HepG2 (cell line): Measurements from ENCODE around the gene RSPRY1. TPM values are rescaled to one million over a fixed set of nuclear protein-coding genes. Genes with fewer than 3 reads are reported as not detected.

Experiments
- BATF2 ChIP-seq: sonication (generic); formaldehyde crosslinking; IDR thresholded peaks from 2 replicates; pipeline ENCODE4 v1.8.0; 2022; ENCODE audit warnings: mild to moderate bottlenecking, missing genetic modification reagents, moderate library complexity
- FOXP1 ChIP-seq, 2 experiments: fragments of 450-650 bp in 1 of 2; IDR thresholded peaks; 2 replicates each; pipeline ENCODE4 v1.6.1; 2017 to 2018; ENCODE audit warnings: antibody characterized with exemption in 1 of 2
- GABPA ChIP-seq, 2 experiments: IDR thresholded peaks; 2 replicates each; pipeline ENCODE4 v1.6.1; 2011 to 2016; ENCODE audit warnings: low read depth in 2 of 2, low read length in 1 of 2, missing biosample characterization in 1 of 2, missing genetic modification characterization in 1 of 2
- NRL ChIP-seq: sonication (generic); formaldehyde crosslinking; IDR thresholded peaks from 2 replicates; pipeline ENCODE4 v1.5.0; 2020; ENCODE audit warnings: missing genetic modification reagents, mild to moderate bottlenecking, moderate library complexity, borderline replicate concordance
- RFX1 ChIP-seq: fragments of 450-650 bp; IDR thresholded peaks from 2 replicates; pipeline ENCODE4 v1.6.1; 2017
- SUZ12 ChIP-seq: fragments of 150-350 bp; IDR thresholded peaks from 2 replicates; pipeline ENCODE4 v1.6.1; 2014; ENCODE audit warnings: low read depth, low read length
- TFAP4 ChIP-seq: sonication (generic); IDR thresholded peaks from 2 replicates; pipeline ENCODE4 v1.6.1; 2016; ENCODE audit warnings: low read depth, borderline replicate concordance
- USF2 ChIP-seq, 2 experiments: sonication (generic) in 1 of 2; formaldehyde crosslinking in 1 of 2; IDR thresholded peaks; 2 replicates each; pipeline versions ENCODE4 v1.5.1 to v1.6.1; 2011 to 2020; ENCODE audit warnings: borderline replicate concordance in 1 of 2, low read depth in 1 of 2, low read length in 1 of 2, mild to moderate bottlenecking in 1 of 2, missing genetic modification reagents in 1 of 2, moderate library complexity in 1 of 2
- ZBTB1 ChIP-seq: sonication (generic); formaldehyde crosslinking; IDR thresholded peaks from 2 replicates; pipeline ENCODE4 v1.4.0; 2020; ENCODE audit warnings: missing genetic modification reagents, borderline replicate concordance
- ZKSCAN1 ChIP-seq: fragments of 150-350 bp; IDR thresholded peaks from 2 replicates; pipeline ENCODE4 v1.6.1; 2014; ENCODE audit warnings: low read length
- ZNF326 ChIP-seq: sonication (generic); formaldehyde crosslinking; IDR thresholded peaks from 2 replicates; pipeline ENCODE4 v1.4.0; 2020; ENCODE audit warnings: missing genetic modification reagents, borderline replicate concordance
- ZNF597 ChIP-seq: sonication (generic); formaldehyde crosslinking; IDR thresholded peaks from 2 replicates; pipeline ENCODE4 v1.5.0; 2020; ENCODE audit warnings: missing genetic modification reagents
- ZNF788 ChIP-seq: sonication (generic); formaldehyde crosslinking; IDR thresholded peaks from 2 replicates; pipeline ENCODE4 v1.5.0; 2020; ENCODE audit warnings: mild to moderate bottlenecking, missing genetic modification reagents, borderline replicate concordance
- ZSCAN31 ChIP-seq: sonication (generic); formaldehyde crosslinking; IDR thresholded peaks from 2 replicates; pipeline ENCODE4 v1.5.0; 2020; ENCODE audit warnings: low read depth, mild to moderate bottlenecking, missing genetic modification reagents
- polyA plus RNA-seq, 8 experiments: library from polyadenylated mRNA; depleted of rRNA in 3 of 8; stranded (reverse) in 7 of 8; unstranded in 1 of 8; fragments of >200 nt; fragmentation: Illumina TruSeq in 4 of 8; extraction: Trizol in 4 of 8; gene quantifications; 2 replicates each; pipeline versions ENCODE4 v1.2.1 to v1.2.3, GENCODE V29; 2011 to 2016; ENCODE audit warnings: low read depth in 4 of 8, missing spikeins in 1 of 8, mixed read lengths in 1 of 8; ENCODE audit not compliant: insufficient read depth in 1 of 8
- total RNA-seq, 5 experiments: library from RNA; depleted of rRNA; stranded (reverse); fragments of >200 nt; fragmentation: Illumina TruSeq; extraction: Trizol; gene quantifications; 2 replicates each; pipeline ENCODE4 v1.2.3, GENCODE V29; 2016; ENCODE audit warnings: low read depth in 1 of 5
- TF ChIP-seq, protein P1 (sequence below): sonication (generic); formaldehyde crosslinking; conservative IDR thresholded peaks from 2 replicates; pipeline ENCODE4 v1.4.0; 2020; ENCODE audit warnings: missing genetic modification reagents
- TF ChIP-seq, protein P2 (sequence below): sonication (generic); formaldehyde crosslinking; IDR thresholded peaks from 2 replicates; pipeline ENCODE4 v1.4.0; 2020; ENCODE audit warnings: mild to moderate bottlenecking, missing genetic modification reagents

Gene RSPRY1
- total and polyA plus RNA-seq, 2 of the 13 experiments (the other 11 are each of a cell fraction or from before 2014, with no cell fraction given): 53.4 to 61.0 TPM

- peak; percentile 98 for TF ChIP-seq USF2 (IDR thresholded peaks at IDR 0.05; ENCODE audit: low read depth, low read length)
- TF ChIP-seq USF2 (CRISPR knock-in tag; IDR thresholded peaks at IDR 0.05; ENCODE audit: borderline replicate concordance): peak; percentile 93; the same call in 1 of the 2 replicates
- no peak for TF ChIP-seq FOXP1 (IDR thresholded peaks at IDR 0.05)
- no peak for TF ChIP-seq FOXP1 (CRISPR knock-in tag; IDR thresholded peaks at IDR 0.05)
- peak; percentile 80 for TF ChIP-seq GABPA (IDR thresholded peaks at IDR 0.05; ENCODE audit: low read depth, low read length)
- TF ChIP-seq GABPA (CRISPR knock-in tag; IDR thresholded peaks at IDR 0.05; ENCODE audit: low read depth): peak; percentile 97
- no peak for TF ChIP-seq TFAP4
- peak; percentile 74 for TF ChIP-seq RFX1
- no peak for TF ChIP-seq ZNF326 (CRISPR knock-in tag)
- TF ChIP-seq SUZ12: no peak
- TF ChIP-seq, protein P1, sequence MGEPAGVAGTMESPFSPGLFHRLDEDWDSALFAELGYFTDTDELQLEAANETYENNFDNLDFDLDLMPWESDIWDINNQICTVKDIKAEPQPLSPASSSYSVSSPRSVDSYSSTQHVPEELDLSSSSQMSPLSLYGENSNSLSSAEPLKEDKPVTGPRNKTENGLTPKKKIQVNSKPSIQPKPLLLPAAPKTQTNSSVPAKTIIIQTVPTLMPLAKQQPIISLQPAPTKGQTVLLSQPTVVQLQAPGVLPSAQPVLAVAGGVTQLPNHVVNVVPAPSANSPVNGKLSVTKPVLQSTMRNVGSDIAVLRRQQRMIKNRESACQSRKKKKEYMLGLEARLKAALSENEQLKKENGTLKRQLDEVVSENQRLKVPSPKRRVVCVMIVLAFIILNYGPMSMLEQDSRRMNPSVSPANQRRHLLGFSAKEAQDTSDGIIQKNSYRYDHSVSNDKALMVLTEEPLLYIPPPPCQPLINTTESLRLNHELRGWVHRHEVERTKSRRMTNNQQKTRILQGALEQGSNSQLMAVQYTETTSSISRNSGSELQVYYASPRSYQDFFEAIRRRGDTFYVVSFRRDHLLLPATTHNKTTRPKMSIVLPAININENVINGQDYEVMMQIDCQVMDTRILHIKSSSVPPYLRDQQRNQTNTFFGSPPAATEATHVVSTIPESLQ (CRISPR knock-in tag): no peak; the same call in 1 of the 2 replicates
- no peak for TF ChIP-seq ZKSCAN1
- TF ChIP-seq NRL (CRISPR knock-in tag): peak; percentile 75
- TF ChIP-seq, protein P2, sequence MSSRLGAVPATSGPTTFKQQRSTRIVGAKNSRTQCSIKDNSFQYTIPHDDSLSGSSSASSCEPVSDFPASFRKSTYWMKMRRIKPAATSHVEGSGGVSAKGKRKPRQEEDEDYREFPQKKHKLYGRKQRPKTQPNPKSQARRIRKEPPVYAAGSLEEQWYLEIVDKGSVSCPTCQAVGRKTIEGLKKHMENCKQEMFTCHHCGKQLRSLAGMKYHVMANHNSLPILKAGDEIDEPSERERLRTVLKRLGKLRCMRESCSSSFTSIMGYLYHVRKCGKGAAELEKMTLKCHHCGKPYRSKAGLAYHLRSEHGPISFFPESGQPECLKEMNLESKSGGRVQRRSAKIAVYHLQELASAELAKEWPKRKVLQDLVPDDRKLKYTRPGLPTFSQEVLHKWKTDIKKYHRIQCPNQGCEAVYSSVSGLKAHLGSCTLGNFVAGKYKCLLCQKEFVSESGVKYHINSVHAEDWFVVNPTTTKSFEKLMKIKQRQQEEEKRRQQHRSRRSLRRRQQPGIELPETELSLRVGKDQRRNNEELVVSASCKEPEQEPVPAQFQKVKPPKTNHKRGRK: no peak
- peak; percentile 81; the same call in 1 of the 2 replicates for TF ChIP-seq ZNF788 (CRISPR knock-in tag)
- no peak for TF ChIP-seq ZNF597 (CRISPR knock-in tag)
- TF ChIP-seq ZBTB1: no peak
- TF ChIP-seq ZSCAN31 (CRISPR knock-in tag): peak; percentile 71
- no peak; the same call in 1 of the 2 replicates for TF ChIP-seq BATF2 (CRISPR knock-in tag)
These were observed at the start of gene RSPRY1, which contains the start of gene PSME3IP1 (continued) for GRCh38 chr16:57185945-57186871.
